Cardiac muscle cell (in vitro differentiated cells and primary cell): Measurements from ENCODE around the gene OLIG2. TPM values are rescaled to one million over a fixed set of nuclear protein-coding genes. Genes with fewer than 3 reads are reported as not detected.

ENCODE experiments used
- DNase-seq, 2 donors: peaks; one replicate each; pipeline versions ENCODE4 v3.0.0 to v3.0.0-alpha.2; 2010 to 2017; ENCODE audit warnings: low read depth in 1 of 2, low spot score in 1 of 2
- H3K27ac ChIP-seq: fragments of 200-600 bp; sonication (generic); 2 replicates; pipeline ENCODE4 v1.5.1; 2016
- H3K27me3 ChIP-seq: fragments of 200-600 bp; sonication (generic); 2 replicates; pipeline ENCODE4 v1.6.0; 2016; ENCODE audit warnings: control low read depth
- H3K36me3 ChIP-seq: fragments of 200-600 bp; sonication (generic); 2 replicates; pipeline ENCODE4 v1.5.1; 2016; ENCODE audit warnings: control low read depth
- H3K4me1 ChIP-seq: fragments of 200-600 bp; sonication (generic); 2 replicates; pipeline ENCODE4 v1.8.1; 2017; ENCODE audit warnings: low read depth, mild to moderate bottlenecking, mixed run types
- H3K4me3 ChIP-seq: fragments of 200-600 bp; sonication (generic); 2 replicates; pipeline ENCODE4 v1.5.1; 2016; ENCODE audit warnings: mild to moderate bottlenecking
- H3K9me3 ChIP-seq: fragments of 200-600 bp; sonication (generic); 2 replicates; pipeline ENCODE4 v1.5.1; 2017; ENCODE audit warnings: low read depth, mild to moderate bottlenecking, control low read depth
- polyA plus RNA-seq: library from polyadenylated mRNA; unstranded; fragments of >200 nt; fragmentation: Nextera tagmentation; extraction: Ambion mirVana; gene quantifications from 2 replicates; pipeline ENCODE4 v1.2.1, GENCODE V29; 2016
- total RNA-seq: library from RNA; depleted of rRNA; stranded (reverse); fragments of >200 nt; gene quantifications from 2 replicates; pipeline ENCODE4 v1.2.3, GENCODE V29; 2016
- TF ChIP-seq, protein P1 (sequence below): IDR thresholded peaks from 2 replicates; pipeline ENCODE4 v1.5.1; 2012; ENCODE audit warnings: low read depth, mild to moderate bottlenecking, low read length

The OLIG2 gene
- total and polyA plus RNA-seq, 2 experiments from 2014 or later, result 0.09 TPM; not detected in 1

DNA sequence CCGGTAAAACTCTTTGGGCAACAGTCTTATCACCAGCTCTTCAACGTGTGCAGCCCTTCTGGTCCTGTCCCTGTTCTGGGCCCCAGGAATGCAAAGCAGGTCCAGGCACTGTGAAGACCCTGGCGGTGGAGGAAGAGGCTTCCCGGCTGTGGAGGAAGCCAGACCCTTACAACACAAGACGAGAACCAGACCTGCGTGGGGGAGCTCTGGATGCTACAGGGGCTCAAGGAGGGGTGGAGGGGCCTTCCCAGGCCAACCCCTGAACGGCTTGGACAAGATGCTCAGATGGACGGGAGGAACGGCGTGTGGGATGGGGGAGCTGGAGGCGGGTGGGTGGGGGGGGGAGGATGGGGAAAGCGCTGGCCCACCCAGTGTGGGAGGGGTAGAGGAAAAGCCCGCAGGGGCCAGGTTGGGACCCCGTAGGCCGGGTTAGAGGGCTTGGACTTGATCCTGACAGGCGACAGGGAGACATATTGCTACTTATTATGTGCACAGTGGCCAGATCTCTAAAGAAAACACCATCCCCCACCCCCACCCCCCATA lies 5.1 kb upstream of the OLIG2 start:
- DNase-seq, result no peak
- no peak overlapping the region for H3K27ac ChIP-seq
- H3K4me3 ChIP-seq, result no peak overlapping the region
- no peaks in the 10 kb centered on the region for H3K36me3 ChIP-seq
- H3K4me1 ChIP-seq, result no peaks in the 10 kb centered on the region
- H3K27me3 ChIP-seq, result peaks cover 100% of the 10 kb centered on the region
- H3K9me3 ChIP-seq, result no peaks in the 10 kb centered on the region
- TF ChIP-seq, protein P1, sequence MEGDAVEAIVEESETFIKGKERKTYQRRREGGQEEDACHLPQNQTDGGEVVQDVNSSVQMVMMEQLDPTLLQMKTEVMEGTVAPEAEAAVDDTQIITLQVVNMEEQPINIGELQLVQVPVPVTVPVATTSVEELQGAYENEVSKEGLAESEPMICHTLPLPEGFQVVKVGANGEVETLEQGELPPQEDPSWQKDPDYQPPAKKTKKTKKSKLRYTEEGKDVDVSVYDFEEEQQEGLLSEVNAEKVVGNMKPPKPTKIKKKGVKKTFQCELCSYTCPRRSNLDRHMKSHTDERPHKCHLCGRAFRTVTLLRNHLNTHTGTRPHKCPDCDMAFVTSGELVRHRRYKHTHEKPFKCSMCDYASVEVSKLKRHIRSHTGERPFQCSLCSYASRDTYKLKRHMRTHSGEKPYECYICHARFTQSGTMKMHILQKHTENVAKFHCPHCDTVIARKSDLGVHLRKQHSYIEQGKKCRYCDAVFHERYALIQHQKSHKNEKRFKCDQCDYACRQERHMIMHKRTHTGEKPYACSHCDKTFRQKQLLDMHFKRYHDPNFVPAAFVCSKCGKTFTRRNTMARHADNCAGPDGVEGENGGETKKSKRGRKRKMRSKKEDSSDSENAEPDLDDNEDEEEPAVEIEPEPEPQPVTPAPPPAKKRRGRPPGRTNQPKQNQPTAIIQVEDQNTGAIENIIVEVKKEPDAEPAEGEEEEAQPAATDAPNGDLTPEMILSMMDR, result no peak

DNA sequence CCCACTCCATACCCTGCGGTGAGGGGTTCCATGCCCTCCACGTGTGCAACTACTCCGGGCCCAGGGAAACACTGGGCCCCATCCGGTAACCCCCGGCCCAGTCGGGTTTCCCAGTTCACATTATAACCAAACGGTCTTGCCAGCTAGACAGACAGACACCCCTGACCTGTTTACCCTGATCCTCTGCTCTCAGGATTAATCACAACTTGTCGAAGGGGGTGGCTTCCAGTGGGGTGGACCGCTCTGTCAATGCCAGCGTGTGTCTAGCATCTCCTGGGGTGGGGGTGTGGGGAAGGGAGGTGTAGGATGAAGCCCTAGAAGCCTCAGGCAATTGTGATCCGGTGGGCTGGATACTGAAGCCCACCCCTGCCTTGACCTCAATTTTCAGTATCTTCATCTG lies 4.6 kb upstream of the OLIG2 start:
- H3K27me3 ChIP-seq, result peaks cover 100% of the 10 kb centered on the region
- no peak for DNase-seq
- no peak overlapping the region for H3K27ac ChIP-seq
- no peak overlapping the region for H3K4me3 ChIP-seq
- TF ChIP-seq, protein P1, result no peak
- H3K9me3 ChIP-seq, result no peaks in the 10 kb centered on the region
- no peaks in the 10 kb centered on the region for H3K4me1 ChIP-seq
- no peaks in the 10 kb centered on the region for H3K36me3 ChIP-seq

DNA sequence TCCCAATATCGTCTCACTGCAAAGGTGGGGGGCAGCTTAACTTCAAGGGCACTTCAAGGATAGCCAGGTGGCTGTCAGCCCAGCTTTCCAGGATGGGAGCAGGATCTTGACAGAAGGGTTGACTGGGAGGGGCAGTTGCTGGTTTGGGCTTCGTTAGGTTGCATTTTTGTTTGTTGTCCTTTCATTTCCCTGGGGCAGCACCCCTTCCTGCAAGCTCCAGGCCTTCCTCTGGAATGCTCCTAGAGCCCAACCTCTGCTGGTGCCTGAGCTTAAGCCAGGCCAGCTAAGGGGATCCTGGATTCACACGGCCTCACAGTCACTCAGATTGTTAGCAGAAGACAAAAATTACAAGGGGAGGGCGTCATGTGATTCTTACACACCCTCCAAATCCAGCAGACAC lies 4.1 kb upstream of the OLIG2 start:
- TF ChIP-seq, protein P1, result no peak
- no peaks in the 10 kb centered on the region for H3K9me3 ChIP-seq
- H3K36me3 ChIP-seq, result no peaks in the 10 kb centered on the region
- no peak overlapping the region for H3K27ac ChIP-seq
- no peak overlapping the region for H3K4me3 ChIP-seq
- H3K4me1 ChIP-seq, result no peaks in the 10 kb centered on the region
- peaks cover 100% of the 10 kb centered on the region for H3K27me3 ChIP-seq
- DNase-seq, result no peak

DNA sequence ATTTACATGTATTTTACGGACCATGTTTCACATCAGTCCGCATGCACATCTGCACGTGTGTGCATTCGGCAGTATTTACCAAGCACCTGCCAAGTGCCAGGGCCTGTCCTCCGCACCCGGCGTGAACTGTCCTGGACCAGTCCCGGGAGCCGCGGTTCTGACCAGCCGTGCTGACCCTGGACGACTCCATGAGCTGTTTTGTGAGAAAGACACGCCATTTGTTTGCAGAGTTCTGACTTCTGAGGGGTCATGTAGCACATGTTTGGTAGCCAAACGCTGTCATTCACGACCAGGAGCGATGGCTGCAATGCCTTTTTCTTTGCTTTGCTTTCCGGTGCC lies 3.3 kb upstream of the OLIG2 start:
- TF ChIP-seq, protein P1, result no peak
- Histone ChIP-seq H3K4me3 (no peak overlapping the region), H3K9me3 (no peaks in the 10 kb centered on the region), H3K27me3 (peaks cover 100% of the 10 kb centered on the region), H3K4me1 (no peaks in the 10 kb centered on the region), H3K36me3 (no peaks in the 10 kb centered on the region), H3K27ac (no peak overlapping the region)
- DNase-seq, result no peak

DNA sequence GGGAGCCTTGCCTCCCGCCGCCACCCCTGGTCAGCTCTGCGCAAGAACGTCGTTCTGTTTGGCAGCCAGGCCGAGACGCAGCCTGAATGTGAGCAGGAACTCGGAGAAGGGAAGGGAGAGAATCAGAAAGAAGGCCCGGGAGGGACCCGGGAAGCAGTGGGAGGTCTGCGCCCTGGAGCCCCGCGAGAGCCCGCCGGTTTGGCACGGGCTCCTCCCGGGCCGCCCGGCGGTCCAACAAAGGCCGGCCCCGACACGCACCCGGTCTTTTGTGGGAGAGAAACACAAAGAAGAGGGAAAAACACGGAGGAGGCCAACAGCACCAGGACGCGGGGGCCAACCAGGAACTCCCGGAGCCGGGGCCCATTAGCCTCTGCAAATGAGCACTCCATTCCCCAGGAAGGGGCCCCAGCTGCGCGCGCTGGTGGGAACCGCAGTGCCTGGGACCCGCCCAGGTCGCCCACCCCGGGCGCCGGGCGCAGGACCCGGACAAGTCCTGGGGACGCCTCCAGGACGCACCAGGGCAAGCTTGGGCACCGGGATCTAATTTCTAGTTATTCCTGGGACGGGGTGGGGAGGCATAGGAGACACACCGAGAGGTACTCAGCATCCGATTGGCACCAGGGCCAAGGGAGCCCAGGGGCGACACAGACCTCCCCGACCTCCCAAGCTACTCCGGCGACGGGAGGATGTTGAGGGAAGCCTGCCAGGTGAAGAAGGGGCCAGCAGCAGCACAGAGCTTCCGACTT lies 2.7 kb upstream of the OLIG2 start:
- no peak for DNase-seq
- TF ChIP-seq, protein P1, result no peak
- Histone ChIP-seq H3K9me3 (no peaks in the 10 kb centered on the region), H3K36me3 (no peaks in the 10 kb centered on the region), H3K27ac (no peak overlapping the region), H3K4me3 (no peak overlapping the region), H3K4me1 (no peaks in the 10 kb centered on the region), H3K27me3 (peaks cover 100% of the 10 kb centered on the region)
